Liver (tissue), 3 donors: ENCODE results near the gene RAC2.

Experiments
- CTCF ChIP-seq: fragments of 150-350 bp; IDR thresholded peaks from 2 replicates; pipeline ENCODE4 v1.5.1; 2017; ENCODE audit warnings: improper control_type of control experiment, low read depth, low read length; ENCODE audit not compliant: missing input control
- RXRA ChIP-seq, 2 donors: IDR thresholded peaks; 2 replicates each; pipeline ENCODE4 v1.6.1; 2017 to 2018; ENCODE audit warnings: antibody characterized with exemption in 2 of 2, mild to moderate bottlenecking in 1 of 2
- SP1 ChIP-seq: IDR thresholded peaks from 2 replicates; pipeline ENCODE4 v1.6.1; 2018; ENCODE audit warnings: antibody characterized with exemption, mild to moderate bottlenecking
- YY1 ChIP-seq: IDR thresholded peaks from 2 replicates; pipeline ENCODE4 v1.6.1; 2016; ENCODE audit warnings: antibody characterized with exemption, mild to moderate bottlenecking
- TF ChIP-seq, protein P1 (sequence below): IDR thresholded peaks from 2 replicates; pipeline ENCODE4 v1.6.1; 2016; ENCODE audit warnings: antibody characterized with exemption
- donor health status: healthy.
- donor health status: healthy.

DNA sequence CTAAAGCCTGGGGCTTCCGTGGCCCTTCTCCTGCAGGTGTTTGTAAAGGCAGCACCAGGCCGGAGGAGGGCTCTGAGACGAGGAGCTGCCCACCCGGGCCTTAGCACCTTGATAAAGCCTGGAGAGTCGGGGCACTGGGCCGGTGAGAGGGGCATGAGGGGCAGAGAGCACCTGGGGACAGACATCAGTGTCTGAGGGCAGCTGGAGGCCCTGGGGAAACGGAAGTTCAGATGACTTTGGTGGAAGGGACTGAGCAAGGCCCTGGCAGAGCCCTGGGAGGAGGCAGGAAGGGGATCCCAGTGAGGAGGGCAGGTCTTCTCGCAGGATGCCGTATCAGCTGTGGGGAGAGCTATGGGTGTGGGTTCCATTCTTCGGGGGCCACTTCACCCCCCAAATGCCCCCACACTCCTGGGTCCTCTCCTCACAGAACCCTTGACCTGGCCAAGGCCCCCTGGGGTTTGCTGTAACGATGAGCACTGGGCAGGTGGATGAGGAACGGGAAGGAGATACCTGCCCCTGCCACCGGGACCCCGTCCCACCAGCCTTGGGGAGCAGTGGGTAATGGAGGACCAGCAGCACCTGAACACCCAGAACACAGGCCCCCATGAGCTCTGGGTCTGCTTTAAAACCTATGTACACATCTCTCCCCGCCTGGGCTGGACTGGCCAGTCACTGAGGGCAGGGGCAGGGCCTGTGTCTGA is 63.4 kb downstream of the RAC2 start:
- TF ChIP-seq CTCF = no peak
- TF ChIP-seq, protein P1, sequence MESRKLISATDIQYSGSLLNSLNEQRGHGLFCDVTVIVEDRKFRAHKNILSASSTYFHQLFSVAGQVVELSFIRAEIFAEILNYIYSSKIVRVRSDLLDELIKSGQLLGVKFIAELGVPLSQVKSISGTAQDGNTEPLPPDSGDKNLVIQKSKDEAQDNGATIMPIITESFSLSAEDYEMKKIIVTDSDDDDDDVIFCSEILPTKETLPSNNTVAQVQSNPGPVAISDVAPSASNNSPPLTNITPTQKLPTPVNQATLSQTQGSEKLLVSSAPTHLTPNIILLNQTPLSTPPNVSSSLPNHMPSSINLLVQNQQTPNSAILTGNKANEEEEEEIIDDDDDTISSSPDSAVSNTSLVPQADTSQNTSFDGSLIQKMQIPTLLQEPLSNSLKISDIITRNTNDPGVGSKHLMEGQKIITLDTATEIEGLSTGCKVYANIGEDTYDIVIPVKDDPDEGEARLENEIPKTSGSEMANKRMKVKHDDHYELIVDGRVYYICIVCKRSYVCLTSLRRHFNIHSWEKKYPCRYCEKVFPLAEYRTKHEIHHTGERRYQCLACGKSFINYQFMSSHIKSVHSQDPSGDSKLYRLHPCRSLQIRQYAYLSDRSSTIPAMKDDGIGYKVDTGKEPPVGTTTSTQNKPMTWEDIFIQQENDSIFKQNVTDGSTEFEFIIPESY = no peak
- no peak for TF ChIP-seq SP1
- no peak for TF ChIP-seq RXRA (IDR thresholded peaks at IDR 0.05)
- no peak for TF ChIP-seq YY1
